Sciatic nerve (tissue), 2 donors: ENCODE results near the gene CLEC4M. TPM values are rescaled to one million over a fixed set of nuclear protein-coding genes. Genes with fewer than 3 reads are reported as not detected.
"Not testable (repeated sequence)": the region's sequence is repeated elsewhere in the genome, so short reads cannot be mapped to it uniquely, and the experiment has no call there.

Experiments used
- ATAC-seq: fragments of 200-7000 bp; cut with Tn5 transposase; one replicate; pipeline ENCODE4 v1.9.1; 2020; ENCODE audit warnings: mild to moderate bottlenecking, moderate library complexity
- DNase-seq: peaks from one replicate; pipeline ENCODE4 v3.0.0-alpha.2; 2020; ENCODE audit warnings: low spot score
- intact Hi-C: fragments of 100-400 bp; cut with DNase I; formaldehyde crosslinking; loops from one replicate; pipeline ENCODE4 v1.14.2; 2022
- total RNA-seq: library from RNA; stranded (reverse); fragmentation: NEBNext Ultra II Directional; extraction: Animal tissue kit (Norgen Biotek cat#: 25700); gene quantifications from one replicate; pipeline ENCODE4 v1.2.1, GENCODE V29; 2021
- donor health status: DM: no; HTN: no; CAD: no.
- donor health status: DM: no; HTN: no; CAD: no.

CLEC4M gene
- total RNA-seq, 1 donor from 2014 or later, result not detected

DNA sequence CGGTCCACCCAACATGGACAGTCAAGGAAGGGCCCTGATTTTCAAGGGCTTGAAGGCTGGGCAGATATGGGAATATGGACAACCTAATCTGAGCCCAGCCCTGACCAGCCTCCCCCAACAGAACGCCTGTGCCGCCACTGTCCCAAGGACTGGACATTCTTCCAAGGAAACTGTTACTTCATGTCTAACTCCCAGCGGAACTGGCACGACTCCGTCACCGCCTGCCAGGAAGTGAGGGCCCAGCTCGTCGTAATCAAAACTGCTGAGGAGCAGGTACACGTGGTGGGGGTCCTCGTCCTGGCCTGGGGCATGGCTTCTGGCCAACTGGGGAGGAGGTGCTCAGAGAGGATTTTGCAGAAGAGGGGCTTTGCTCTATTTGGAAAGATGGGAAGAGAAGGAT, 3.5 kb downstream of the CLEC4M start:
- ATAC-seq (no peak), DNase-seq (no peak)
- intact Hi-C loops, result no loop called here

DNA sequence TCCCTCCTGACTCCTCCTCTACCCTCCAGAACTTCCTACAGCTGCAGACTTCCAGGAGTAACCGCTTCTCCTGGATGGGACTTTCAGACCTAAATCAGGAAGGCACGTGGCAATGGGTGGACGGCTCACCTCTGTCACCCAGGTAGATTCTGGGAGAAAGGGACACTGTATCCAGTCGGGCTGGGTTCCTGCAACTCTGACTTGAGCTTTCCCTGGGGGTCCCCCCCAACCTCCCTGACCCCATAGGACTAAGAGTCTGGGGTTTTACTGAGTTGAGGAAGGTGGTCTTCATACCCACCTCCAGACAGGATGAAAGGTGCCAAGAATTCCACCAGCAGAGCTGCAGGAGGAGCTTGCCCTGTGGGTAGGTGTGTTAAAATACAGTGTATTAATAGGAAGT, 4.4 kb downstream of the CLEC4M start:
- ATAC-seq (no peak), DNase-seq (no peak)
- intact Hi-C loops, result no loop called here

DNA sequence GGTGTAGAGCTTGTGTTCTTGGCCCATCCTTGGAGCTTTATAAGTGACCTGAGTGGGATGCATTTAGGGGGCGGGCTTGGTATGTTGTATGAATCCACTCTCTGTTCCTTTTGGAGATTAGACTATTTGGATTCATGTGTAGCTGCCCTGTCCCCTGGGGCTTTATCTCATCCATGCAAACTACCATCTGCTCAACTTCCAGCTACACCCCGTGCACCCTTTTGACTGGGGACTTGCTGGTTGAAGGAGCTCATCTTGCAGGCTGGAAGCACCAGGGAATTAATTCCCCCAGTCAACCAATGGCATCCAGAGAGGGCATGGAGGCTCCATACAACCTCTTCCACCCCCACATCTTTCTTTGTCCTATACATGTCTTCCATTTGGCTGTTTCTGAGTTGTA, 6.1 kb downstream of the CLEC4M start:
- no peak for DNase-seq
- intact Hi-C loops, result no loop called here
- no peak for ATAC-seq

DNA sequence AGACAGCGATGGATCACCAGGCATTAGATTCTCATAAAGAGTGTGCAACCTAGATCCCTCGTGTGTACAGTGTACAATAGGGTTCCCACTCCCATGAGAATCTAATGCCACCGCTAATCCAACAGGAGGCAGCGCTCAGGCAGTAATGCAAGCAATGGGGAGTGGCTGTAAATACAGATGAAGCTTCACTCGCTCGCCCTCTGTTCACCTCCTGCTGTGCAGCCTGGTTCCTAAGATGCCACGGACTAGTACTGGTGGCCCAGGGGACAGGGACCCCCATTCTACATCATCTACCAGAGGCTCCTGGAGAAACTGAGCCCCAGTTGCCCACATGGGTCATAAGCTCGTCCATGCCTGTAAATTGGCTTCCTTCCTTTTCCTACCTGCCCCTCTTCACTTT, 8.0 kb downstream of the CLEC4M start:
- intact Hi-C loops, result no loop called here
- no peak for DNase-seq
- no peak for ATAC-seq

DNA sequence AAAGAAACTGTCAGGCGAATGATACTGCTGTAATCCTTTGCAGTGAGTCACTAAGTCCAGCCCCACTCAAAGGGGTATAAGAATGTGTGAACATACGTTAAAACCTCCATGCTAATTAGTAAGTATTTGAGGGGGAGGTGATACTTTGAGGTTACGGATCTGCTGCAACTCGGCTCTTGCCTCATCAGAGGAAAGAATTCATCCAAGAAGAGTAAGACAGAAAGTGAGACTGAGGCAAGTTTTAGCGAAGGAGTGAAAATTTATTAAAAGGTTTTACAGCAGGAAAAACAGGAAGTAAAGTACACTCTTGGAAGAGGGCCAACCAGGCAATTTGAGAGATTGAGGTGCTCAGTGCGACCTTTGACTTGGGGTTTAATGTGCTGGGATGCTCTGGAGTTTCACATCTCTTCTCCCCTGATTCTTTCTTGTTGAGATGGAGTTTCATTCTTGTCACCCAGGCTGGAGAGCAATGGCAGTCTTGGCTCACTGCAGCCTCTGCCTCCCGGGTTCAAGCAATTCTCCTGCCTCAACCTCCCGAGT, 9.8 kb downstream of the CLEC4M start:
- ATAC-seq (no peak), DNase-seq (no peak)
- intact Hi-C loops, result no loop called here

DNA sequence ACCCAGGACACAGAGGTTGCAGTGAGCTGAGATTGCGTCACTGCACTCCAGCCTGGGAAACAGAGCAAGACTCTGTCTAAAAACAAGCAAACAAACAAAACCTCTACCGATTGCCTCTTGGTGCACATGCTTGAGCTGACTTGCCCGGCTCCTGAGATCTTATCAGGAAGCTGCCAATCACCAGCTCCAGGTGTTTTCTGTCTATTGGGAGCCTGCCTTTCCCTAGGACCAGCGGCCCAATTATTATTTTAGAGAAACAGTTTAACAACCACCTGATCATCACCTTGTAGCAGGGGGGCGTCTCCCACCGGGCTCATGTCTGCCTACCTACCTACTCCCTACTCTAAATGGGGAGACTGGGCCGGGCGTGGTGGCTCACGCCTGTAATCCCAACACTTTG, 10.8 kb downstream of the CLEC4M start:
- no peak for DNase-seq
- intact Hi-C loops, result no loop called here
- ATAC-seq, result no peak

DNA sequence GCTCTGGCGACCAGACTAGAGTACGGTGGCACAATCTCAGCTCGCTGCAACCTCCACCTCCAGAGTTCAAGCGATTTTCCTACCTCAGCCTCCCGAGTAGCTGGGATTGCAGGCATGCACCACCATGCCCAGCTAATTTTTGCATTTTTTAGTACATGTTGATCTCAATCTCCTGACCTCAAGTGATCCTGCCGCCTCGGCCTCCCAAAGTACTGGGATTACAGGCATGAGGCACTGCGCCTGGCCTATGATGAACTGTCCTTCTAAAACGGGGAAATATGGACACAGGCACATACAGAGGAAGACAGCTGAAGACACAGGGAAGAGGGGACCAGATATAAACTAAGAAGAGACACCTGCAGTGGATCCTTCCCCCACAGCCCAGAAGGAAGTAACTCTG, 12.7 kb downstream of the CLEC4M start:
- intact Hi-C loops, result no loop called here
- no peak for ATAC-seq
- DNase-seq, result no peak

DNA sequence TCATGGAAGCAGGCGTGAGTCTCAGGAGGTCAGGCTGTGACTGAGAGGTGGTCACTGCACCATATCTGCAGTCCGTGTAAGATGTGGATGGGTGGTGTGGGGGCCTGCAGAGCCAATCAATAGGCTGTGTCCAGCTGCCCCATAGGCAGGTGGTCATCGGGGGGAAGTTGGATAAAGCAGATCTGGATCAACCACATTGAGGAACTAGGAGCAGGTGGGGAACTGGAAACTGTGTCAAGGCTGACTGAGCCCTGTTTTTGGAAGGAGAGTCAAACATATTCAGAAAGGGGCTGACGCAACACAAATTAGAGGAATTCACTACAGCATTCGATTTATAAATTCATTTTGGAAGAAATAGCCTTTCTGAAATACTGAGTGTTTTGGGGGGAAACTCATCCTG, 15.0 kb downstream of the CLEC4M start:
- DNase-seq (no peak), ATAC-seq (peak; percentile 59)
- intact Hi-C loops, result no loop called here

DNA sequence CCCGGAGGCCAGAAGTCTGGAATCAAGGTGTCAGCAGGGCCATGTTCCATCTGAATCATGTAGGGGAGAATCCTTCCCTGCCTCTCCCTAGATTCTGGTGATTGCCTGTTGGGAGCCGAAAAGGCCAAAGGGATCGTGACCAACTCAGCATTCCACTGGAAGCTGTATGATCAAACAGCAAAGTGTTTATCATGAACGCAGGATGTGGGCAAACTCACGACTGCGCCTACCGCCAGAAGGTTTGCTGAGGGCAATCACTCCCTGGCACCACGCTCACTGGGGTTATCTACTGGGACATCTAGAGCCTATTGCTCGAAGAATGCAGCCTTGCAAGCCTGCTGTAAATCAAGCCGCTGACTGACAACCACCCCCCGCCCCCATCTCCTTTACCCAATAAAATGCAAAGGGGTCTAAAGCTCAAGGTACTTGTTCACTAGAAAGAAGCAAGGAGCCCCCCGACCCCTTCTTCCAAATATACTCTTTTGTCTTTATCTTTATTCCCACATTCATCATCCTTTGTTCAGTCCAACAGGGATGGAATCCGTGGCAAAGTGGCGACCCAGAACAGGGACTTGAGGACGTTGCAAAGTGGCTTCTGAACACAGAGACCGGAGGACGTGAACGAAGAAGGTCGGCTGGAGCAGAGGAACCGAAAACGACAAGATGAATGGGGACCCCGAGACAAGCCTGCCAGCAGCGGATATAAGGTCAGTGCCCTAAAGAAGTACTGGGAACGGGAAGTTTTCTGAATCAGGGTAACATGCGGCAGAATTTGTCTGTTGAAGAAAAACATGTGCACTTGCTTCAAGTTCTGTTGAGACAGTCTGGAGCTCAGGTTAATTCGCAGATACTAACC, 16.8 kb downstream of the CLEC4M start:
- DNase-seq (no peak), ATAC-seq (no peak)
- intact Hi-C loops, result no loop called here

DNA sequence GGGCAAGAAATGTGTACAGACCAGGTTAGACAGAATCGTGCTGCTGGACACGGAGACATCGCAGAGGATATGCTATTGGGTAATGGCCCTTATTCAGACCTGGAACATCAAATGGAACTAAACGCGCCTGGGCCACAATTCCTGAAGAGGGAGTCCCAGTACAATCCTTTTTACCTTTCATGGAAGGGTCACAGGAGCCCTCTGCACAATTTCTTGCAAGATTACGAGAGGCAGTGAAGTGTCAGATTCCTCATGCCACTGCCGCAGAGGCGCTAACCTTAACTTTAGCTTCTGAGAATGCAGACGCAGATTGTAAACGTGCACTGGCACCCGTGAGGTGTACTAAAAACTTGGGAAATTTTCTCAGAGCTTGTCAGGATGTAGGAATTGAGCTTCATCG, 18.1 kb downstream of the CLEC4M start:
- ATAC-seq (no peak), DNase-seq (no peak)
- intact Hi-C loops, result no loop called here

DNA sequence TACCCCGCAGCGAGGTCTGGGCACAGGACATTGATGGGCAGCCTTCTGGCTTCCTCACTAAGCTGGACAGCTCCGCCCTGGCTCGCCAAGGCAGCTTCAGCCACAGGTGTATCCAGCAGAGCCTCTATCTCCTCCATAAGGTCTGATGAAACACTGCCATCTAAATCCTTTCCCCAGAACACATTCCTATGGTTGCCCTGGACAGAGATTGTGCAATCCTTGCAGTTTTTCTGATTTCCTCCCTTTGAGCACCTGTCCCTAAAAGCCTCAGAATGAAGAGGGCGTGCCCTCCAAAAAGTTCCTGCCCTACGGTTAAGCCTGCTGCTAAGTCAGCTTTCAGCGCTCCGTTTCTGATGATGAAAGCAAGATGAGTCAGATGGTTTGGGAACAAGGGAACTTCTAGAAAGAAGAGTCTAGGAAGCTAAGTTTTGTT, 21.0 kb downstream of the CLEC4M start:
- DNase-seq (no peak), ATAC-seq (no peak)
- intact Hi-C loops, result no loop called here

DNA sequence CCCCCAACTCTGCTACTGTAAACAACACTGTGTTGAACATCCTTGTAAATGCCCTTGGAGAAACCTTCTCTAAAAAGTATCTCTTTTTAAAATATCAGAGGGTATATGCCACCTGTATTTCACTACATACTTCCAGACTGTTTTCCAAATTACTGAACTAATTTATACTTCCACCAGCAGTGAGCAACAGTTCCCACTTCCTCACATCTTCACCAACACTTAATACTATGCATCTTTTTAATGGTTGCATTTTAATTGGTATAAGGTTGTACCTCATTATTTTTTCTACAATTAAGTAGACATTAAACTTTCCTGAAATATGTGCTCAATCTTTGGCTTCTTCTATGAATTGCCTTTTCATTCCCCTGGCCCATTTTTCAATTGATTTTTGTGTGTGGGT, 21.8 kb downstream of the CLEC4M start:
- DNase-seq, result no peak
- intact Hi-C loops, result no loop called here
- no peak for ATAC-seq

DNA sequence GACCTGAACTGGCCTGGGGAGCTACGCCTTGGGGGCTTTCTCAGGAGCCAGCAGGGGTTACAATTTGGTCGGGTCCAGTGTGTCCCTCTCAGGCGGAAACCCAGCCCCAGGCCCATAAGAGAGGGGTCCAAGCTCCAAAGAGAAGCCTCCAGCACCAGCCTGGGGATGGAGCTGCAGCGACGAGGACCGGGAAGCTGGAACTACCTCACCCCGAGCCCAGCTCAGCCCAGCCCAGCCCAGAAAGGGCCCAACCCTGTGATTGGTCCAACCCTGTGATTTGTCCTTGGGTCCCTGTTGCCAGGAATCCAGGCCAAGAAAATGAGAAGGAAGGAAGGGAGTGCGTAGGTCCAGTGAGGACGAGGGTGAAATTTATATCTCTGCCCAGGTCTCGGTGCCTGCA, 24.1 kb downstream of the CLEC4M start:
- ATAC-seq (peak; percentile 56), DNase-seq (no peak)
- intact Hi-C loops, result no loop called here

DNA sequence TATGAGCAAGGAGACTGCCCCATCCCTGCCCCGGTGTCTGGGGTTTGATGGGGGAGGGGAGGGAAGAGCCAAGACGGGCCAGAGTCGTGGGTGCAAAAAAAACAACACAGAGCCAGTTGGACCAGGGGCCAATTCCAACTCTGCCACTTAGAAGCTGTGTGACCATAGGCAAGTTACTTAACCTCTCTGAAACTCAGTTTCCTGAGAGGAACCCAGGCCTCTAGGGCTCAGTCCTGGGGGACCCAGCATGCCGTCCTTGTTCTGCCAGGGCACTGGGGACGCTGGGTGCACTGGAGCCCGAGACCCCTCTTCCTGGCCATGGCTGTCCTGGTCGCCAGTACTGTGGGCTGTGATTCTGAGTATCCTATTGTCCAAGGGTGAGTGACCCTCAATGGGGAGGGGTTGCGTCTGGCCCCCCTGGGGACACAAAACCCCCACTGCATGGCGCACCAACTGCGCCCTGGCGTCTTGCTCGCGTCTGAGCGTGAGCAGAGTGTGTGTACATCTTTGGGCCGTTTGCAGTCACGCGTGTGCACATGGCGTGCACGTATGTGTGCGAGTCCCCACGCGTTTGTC, 24.6 kb downstream of the CLEC4M start:
- intact Hi-C loops, result no loop called here
- ATAC-seq, result peak; percentile 36
- DNase-seq, result no peak

DNA sequence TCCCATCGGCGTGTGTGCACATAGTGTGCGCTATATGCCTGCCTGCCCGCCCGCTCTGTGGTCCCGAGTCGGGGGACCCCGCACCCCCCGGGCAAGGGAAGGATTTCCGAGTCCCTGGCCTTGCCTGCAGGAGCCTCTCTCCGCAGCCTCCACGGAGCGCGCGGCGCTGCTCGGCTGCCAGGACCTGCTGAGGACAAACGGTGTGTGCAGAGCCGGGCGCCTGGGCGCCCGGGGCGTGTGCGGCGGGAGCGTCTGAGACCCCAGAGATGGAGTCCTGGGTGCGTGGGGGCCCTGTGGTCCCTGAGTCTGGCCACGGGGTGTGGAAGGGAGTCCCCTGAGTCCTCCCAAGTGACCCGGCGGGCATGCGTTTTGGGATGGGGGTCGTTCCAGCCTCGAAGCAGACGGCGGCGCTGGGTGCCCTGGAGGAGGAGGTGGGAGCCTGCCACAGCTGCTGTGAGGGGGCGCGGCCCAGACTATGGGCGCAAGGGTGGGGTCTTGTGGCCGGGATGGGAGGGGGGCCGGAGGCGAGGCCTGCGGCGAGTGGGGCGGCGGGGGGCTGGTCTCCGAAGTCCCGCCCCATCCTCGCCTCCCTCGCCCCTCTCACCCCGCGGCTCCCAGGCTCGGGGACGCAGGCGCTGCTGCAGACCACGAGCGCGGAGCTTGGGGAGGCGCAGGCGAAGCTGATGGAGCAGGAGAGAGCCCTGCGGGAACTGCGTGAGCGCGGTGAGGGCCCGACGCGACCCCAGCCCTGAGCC, 25.3 kb downstream of the CLEC4M start:
- DNase-seq (no peak), ATAC-seq (no peak)
- intact Hi-C loops, result no loop called here

DNA sequence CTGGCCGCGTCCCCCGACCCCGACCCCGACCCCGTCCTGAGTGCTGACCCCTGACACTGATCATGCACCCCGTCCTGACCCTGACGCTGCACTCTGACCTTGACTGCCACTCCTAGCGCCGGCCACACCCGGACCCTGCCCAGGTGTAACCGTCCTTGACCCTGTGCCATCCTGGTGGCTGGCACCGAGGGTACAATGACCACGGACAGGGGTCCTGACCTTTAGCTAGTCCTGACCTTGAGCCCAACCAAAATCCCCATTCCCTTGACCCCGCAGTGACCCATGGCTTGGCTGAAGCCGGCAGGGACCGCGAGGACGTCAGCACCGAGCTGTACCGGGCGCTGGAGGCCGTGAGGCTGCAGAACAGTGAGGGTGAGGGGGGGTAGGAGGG, 25.9 kb downstream of the CLEC4M start:
- intact Hi-C loops, result no loop called here
- no peak for ATAC-seq
- DNase-seq, result no peak

DNA sequence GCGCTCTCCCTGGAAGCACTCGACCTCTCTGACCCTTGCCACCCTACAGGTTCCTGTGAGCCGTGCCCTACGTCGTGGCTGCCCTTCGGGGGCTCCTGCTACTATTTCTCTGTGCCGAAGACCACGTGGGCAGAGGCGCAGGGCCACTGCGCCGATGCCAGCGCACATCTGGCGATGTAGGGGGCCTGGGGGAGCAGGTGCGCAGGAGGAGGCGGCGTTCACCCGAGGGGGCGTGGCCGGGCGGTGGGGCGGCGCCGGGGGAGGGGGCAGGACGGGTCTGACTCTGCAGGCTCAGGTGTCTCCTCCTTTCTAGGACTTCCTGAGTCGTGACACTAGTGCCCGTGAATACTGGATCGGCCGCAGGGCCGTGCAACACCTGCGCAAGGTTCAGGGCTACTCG, 26.4 kb downstream of the CLEC4M start:
- intact Hi-C loops, result no loop called here
- DNase-seq (no peak), ATAC-seq (no peak)

DNA sequence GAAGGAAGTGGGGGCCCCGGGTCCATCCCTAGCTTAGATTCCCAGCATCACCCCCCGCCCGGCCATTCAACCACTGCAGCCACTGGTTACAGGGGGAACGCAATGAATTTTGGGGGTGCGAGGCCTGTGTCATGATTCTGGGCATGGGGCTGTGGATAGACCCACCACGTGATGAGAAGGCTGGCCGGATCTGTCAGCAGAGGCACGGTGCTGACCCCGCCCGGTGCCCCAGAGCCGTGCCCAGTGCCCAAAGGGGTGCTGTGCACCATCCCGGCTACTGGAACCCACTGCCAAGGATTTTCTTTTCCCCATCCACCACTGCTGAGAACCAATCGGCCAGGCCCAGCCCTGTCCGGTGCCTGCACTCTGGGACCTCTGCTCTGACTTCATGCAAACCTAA, 27.4 kb downstream of the CLEC4M start:
- DNase-seq (no peak), ATAC-seq (no peak)
- intact Hi-C loops, result no loop called here

DNA sequence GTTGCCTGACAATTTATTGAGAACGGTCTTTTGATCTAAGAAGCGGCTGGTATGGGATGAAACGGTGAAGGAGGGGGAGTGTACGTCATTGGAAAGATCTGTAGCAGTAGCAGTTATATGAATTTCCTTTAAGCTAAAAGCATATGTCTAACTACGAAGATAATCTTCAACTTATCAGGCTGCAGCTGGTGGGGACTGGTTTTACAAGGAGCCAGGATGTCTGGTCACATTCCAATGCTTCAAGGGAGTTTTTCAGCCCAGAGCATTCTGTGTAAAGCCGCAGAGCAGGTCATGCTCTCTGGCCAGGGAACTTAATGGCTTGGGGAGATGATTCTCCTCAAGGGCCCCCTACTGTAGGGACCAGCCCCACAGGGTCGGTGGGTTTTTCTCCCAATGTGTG, 29.2 kb downstream of the CLEC4M start:
- intact Hi-C loops, result no loop called here
- ATAC-seq, result no peak
- DNase-seq, result no peak

DNA sequence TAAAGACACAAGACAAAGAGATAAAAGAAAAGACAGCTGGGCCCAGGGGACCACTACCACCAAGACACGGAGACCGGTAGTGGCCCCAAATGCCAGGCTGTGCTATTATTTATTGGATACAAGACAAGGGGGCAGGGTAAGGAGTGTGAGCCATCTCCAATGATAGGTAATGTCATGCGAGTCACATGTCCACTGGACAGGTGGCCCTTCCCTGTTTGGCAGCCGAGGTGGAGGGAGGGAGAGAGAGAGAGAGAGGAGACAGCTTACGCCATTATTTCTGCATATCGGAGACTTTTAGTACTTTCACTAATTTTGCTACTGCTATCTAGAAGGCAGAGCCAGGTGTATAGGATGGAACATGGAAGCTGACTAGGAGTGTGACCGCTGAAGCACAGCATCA, 29.7 kb downstream of the CLEC4M start:
- ATAC-seq, DNase-seq, intact Hi-C loops: not testable (repeated sequence)
